Measurements from ENCODE around the gene RPS21. TPM values are rescaled to one million over a fixed set of nuclear protein-coding genes. Genes with fewer than 3 reads are reported as not detected.

RPS21 gene
- polyA plus RNA-seq, 3 donors from 2014 or later: 743 to 1,716 (median 1,008) TPM

DNA sequence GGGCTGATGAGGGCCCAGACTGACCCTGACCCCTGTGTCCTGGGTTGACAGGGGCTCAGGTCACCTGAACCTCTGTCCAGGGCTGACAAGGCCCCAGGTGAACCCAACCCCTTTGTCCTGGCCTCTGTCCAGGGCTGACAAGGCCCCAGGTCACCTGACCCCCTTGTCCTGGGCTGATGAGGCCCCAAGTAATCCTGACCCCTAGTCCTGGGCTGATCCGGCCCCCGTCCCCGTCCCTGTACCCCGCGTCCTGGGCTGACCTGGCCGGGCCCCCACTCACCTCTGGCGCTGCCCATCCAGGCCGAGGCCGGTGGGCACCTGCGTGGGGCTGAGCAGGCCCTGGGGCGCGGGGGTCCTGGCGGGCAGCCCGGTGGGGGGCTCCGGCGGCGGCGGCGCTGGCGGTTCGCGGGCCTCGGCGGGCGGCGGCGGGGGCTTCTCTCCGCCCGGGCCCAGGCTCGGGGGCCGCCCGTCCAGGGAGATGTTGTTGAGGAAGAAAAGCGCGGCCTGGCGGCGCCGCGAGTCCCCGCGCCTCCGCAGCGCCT lies 19.8 kb downstream of the RPS21 start:
- Mint-ChIP-seq H3K27me3 (ENCODE audit: low read depth in 3 of 3) (peaks cover 4 to 14% (median 6%) of the 10 kb centered on the region in 3 donors), H3K4me1 (peaks cover 19 to 38% of the 10 kb centered on the region in 2 donors), H3K36me3 (no peaks in the 10 kb centered on the region), H3K9me3 (no peaks in the 10 kb centered on the region), H3K27ac (peak overlapping the region in 2 of 6 donors; percentile 30 to 69), H3K4me3 (peak overlapping the region; percentile 64 to 81 (median 73))
- DNase-seq: peak in 1 of 3 donors; percentile 13

DNA sequence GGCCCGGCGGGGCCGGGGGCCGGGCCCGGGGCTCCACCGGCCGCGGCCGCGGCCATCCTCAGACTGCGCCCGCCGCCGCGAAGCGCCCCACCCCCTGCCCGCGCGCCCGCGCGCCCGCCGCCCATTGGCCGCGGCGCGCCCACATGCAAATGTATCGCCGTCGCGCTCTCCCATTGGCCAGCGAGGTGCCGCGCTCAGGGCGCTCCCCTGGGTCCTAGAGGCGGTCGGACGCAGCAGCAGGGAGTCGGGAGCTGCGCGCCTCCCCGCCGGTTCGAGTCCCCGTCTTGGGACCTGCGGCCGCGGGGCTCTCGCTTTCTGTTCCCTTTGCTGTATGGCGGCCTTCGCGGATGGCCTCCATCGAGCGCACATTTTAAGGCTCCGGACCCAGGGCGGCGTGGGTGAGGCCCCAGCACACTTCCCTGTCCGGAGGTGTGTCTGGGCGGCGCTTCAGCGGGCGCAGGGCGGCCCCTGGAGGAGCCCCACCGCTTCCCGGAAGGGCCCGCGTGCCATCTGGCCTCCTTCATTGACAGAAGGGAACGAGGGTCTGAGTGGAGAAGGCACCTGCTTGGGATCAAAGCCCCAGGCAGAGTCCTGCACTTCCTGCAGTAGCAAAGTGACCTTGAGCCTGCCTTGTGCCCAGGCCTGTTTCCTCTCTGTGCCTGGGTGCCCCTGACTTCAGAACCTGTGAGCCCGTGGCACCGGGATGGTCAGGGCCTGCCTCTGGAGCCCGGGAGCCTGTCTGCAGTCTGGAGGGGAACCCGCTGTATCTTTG lies 20.5 kb downstream of the RPS21 start, which contains the start of gene CABLES2:
TSS of gene CABLES2 (minus strand) at position 65 of the 772 bp plus-strand sequence. CDS start at position 56, 9 bp downstream.
- H3K4me1 Mint-ChIP-seq: peaks cover 19 to 38% of the 10 kb centered on the region in 2 donors
- H3K4me3 Mint-ChIP-seq: peak within 1 kb of the TSS; percentile 78 to 84 (median 79)
- H3K36me3 Mint-ChIP-seq: no peaks in the 10 kb centered on the region
- peak; percentile 92 to 93 (median 93) for DNase-seq
- peaks cover 4 to 14% (median 6%) of the 10 kb centered on the region in 3 donors for H3K27me3 Mint-ChIP-seq (ENCODE audit: low read depth in 3 of 3)
- H3K9me3 Mint-ChIP-seq: no peaks in the 10 kb centered on the region
- peak within 1 kb of the TSS; percentile 51 to 85 (median 76) for H3K27ac Mint-ChIP-seq

DNA sequence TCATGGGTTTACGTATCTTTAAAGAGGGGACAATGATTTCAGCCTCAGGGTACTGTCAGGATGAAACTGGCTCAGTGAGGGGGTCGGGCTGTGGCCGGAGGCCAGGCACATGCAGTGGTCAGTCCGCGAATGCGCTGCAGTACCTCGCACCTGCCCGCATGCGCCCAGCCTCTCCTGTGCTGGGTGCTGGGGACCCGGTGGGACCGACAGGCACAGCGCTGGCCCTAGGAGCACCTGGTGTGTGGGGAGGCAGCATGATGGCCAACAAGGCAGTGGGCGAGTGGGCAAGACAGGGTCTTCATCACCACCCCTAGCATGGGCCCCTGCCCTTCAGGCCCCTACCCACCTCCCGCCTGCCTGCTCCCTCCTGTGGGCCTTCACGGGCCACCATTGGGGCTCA lies 21.2 kb downstream of the RPS21 start:
- Mint-ChIP-seq H3K27me3 (ENCODE audit: low read depth in 3 of 3) (peaks cover 4 to 14% (median 6%) of the 10 kb centered on the region in 3 donors), H3K4me1 (peaks cover 19 to 37% of the 10 kb centered on the region in 2 donors), H3K9me3 (no peaks in the 10 kb centered on the region), H3K27ac (peak overlapping the region in 1 of 6 donors; percentile 61), H3K36me3 (no peaks in the 10 kb centered on the region), H3K4me3 (peak overlapping the region; percentile 78 to 84 (median 79))
- DNase-seq: no peak

DNA sequence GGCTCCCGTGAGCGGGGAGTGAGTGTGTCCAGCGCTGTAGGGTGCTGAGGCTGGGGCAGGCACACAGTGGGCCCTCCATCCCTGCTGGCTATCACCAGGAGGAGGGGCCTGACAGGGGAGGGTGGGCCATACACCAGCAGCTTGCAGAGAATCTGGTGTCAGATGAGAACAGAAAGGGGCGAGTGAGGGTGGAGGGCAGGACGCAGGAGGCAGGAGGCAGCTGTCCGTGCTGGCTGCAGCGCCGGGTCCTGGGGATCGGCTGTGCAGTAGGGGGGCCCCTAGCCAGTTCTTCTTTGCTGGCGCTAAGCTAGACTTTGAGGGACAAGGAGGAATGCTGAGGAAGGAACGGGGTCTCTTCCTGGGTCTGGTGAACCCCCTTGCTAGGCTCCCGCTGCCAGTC lies 21.7 kb downstream of the RPS21 start:
- Mint-ChIP-seq H3K9me3 (no peaks in the 10 kb centered on the region), H3K4me1 (peaks cover 19 to 34% of the 10 kb centered on the region in 2 donors), H3K27me3 (ENCODE audit: low read depth in 3 of 3) (peaks cover 2 to 14% (median 6%) of the 10 kb centered on the region in 3 donors), H3K27ac (no peak overlapping the region), H3K4me3 (no peak overlapping the region), H3K36me3 (no peaks in the 10 kb centered on the region)
- DNase-seq: no peak

DNA sequence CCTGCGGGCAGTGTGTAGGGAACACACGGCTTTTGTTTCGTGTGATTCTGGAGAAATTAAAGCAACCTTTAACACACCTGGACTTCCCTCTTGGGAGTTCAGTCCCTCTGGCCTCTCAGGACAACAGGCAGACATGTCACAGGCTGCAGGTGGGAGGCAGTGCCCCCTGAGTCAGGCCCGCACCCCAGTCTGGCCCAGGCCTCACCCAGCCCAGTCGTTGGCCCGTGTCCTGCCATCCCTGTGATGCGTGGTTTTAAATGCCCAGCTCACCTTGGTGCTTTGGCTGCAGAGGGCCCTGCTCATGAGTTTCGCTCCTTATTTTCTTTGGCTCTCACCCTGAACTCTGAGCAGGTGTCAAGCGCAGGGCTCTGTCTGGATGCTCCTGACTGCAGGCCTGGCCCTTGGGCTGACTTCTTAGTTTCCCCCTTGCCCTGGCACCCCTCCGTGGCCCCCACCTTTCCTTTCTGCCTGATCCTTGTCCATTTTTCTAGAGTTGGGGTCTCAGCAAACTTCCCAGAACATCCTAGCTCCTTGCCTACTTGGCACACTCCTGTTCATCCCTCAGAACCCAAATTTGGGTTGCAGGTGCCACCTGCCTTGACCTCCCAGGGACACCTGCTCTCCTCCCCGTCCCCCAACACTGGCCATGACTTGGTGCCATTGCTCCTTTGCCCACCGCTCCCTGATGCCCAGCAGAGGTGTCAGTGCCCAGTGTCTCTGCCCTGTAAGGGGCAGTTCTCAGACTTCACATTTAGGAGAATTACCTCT lies 22.4 kb downstream of the RPS21 start:
- DNase-seq: no peak
- Mint-ChIP-seq H3K27ac (no peak overlapping the region), H3K4me3 (peak overlapping the region; percentile 10 to 55 (median 35)), H3K27me3 (ENCODE audit: low read depth in 3 of 3) (peaks cover 2 to 14% (median 6%) of the 10 kb centered on the region in 3 donors), H3K4me1 (peaks cover 15 to 30% of the 10 kb centered on the region in 2 donors), H3K9me3 (no peaks in the 10 kb centered on the region), H3K36me3 (no peaks in the 10 kb centered on the region)

DNA sequence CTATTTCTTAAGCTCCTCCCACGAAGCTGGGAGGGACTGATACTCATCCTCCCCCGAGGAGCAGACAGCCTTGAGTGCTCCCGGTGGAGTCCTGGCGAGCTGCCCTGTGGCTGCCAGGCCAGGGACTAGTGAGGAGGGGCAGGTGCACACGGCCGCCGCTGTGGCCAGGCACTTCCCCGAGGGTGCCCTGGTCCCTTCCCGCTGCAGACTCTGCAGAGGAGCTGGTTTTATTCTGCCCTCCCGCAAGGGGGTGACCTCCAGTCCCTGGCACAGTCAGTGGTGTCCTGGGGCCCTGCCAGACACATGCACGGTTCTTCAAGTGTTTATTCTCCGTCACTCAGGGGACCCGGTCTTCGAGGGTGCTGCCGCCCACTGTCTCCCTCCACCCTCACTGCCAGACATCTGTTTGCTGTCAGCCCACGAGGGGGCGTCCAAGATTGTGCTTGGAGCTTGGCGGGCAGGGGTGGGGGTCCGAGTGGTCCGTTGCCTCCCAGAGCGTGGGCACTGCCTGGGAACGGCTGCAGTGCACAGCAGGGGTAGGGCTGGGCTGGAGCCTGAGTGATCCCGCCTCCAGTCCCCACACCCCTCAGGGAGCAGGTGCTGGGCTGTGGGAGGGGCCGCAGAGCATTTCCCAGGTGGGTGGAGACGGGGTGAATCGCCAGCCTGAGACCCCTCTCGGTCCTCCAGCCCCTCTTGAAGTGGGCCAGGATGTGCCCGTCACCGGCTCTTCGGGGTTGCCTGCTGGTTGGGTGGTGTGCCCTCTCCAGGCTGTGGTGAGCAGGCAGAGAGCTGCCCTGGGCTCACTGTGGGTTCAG lies 23.2 kb downstream of the RPS21 start:
- Mint-ChIP-seq H3K9me3 (no peaks in the 10 kb centered on the region), H3K27ac (peak overlapping the region in 1 of 6 donors; percentile 40)

DNA sequence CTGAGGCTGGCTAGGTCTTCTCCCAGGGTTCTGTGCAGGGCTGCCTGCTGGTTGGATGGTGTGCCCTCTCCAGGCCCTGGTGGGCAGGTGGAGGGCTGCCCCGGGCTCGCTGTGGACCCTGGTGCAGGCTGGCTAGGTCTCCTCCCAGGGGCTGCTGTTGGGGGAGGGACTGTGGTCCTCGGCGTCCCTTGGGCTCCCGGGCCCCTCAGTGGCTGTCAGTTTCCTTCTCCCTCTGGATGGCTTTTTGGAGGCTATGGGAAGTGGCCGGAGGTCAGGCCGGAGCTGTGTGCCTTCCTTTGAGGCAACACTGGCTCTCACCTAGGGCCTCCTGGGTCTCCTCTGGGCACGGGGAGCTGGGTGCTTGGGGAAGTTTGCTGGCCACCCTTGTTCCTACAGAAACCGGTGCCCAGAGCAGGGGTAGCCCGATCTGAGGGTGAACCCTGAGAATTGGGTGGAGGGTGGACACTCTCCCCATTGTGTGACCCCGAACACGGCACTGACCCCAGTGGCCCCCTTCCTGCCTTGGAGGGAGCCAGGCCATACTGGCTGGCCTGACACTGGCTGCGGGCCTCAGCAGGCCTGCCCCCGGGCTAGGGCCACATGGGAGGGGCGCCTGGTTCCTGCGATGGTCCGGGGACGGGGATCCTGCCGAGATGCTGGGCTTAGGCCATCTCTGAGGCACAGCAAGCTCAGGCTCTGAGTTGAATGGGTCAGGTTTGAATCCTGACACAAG lies 24.0 kb downstream of the RPS21 start:
- Mint-ChIP-seq H3K9me3 (no peaks in the 10 kb centered on the region), H3K27me3 (ENCODE audit: low read depth in 3 of 3) (peaks cover 2 to 11% (median 4%) of the 10 kb centered on the region in 3 donors), H3K27ac (no peak overlapping the region), H3K4me3 (no peak overlapping the region), H3K36me3 (no peaks in the 10 kb centered on the region), H3K4me1 (peaks cover 4 to 19% of the 10 kb centered on the region in 2 donors)
- no peak for DNase-seq

More for the DNA sequence above, 23.2 kb downstream of the RPS21 start:
- no peak overlapping the region for H3K4me3 Mint-ChIP-seq
- DNase-seq: peak; percentile 12 to 15 (median 14)
- peaks cover 2 to 14% (median 6%) of the 10 kb centered on the region in 3 donors for H3K27me3 Mint-ChIP-seq (ENCODE audit: low read depth in 3 of 3)
- H3K36me3 Mint-ChIP-seq: no peaks in the 10 kb centered on the region
- H3K4me1 Mint-ChIP-seq: peaks cover 12 to 27% of the 10 kb centered on the region in 2 donors

DNA sequence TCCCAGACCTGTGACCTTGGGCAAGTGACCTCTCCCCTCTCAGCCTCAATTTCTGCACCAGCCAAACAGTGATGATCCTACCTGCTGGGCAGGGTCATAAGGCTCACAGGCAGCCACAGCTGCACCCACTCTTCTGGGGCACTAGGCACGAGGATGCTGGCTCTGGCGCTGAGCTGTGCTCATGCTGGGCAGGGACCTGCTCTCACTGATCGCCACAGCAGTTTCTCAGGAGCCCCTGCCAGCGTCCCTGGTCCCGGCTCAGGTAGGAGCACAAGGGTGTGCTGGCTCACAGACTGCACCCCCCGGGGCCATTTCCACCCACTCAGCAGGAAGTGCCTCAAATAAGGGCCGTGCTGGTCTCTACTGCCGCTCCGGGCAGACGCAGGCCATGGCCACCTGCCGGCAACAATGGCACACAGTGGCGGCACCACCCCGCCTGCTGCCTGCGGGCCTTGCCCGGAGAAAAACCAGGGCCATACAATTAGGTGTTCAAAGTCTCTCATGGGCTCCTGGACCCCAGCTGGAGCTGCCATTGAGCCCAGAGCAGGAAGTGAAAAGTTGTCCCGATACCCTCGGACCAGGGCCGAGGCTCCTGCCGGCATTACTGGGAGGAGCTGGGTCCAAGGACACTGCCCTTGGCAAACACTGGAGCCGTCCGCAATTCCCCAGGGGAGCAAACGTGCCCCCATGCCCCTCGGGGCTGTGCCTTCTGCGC lies 24.7 kb downstream of the RPS21 start:
- peaks cover 0 to 4% (median 2%) of the 10 kb centered on the region in 3 donors for H3K27me3 Mint-ChIP-seq (ENCODE audit: low read depth in 3 of 3)
- no peaks in the 10 kb centered on the region for H3K36me3 Mint-ChIP-seq
- no peak overlapping the region for H3K27ac Mint-ChIP-seq
- peaks cover 0 to 12% of the 10 kb centered on the region in 2 donors for H3K4me1 Mint-ChIP-seq
- H3K4me3 Mint-ChIP-seq: no peak overlapping the region
- DNase-seq: no peak
- no peaks in the 10 kb centered on the region for H3K9me3 Mint-ChIP-seq

DNA sequence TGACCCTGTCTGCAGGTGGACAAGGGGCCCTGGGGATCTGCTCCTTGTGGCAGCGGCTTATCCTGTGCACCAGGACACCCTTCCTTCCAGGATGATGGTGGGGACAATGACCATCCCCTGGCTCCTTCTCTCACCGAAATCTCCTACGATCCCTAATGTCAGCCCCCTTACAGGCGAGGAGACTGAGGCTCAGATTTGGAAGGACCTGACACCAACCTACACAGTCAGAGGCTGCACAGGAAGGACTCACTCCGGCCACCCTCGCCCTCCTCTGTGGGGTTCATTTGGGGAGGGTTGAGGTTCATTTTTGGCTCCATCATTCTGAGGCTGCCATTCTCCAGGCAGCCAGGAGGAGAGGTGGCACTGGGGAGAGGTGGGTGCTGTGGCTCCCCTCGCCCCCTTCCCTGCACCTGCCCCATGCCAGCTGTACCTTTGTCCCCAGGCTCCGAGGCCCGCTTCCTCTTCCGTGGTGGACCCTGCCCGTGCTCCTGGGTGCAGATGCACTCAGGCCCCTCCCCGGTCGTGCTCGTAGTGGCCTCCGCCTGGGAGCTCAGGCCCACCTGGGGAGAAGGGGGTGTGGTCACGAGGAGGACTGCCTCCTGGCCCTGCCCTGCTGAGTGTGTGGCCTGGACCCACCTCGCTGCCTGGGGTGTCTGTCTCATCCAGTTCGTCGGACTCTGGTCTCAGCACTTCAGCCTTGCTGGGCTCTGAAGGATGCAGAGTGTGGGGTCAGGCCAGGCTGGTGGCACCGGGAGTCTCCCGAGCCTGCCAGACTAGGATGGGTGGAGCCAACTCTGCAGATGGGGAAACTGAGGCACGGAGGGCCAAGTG lies 25.5 kb downstream of the RPS21 start:
- Mint-ChIP-seq H3K9me3 (no peaks in the 10 kb centered on the region), H3K4me1 (peaks cover 0 to 12% of the 10 kb centered on the region in 2 donors), H3K36me3 (no peaks in the 10 kb centered on the region), H3K27ac (no peak overlapping the region), H3K27me3 (ENCODE audit: low read depth in 3 of 3) (peaks cover 0 to under 1% (median 0%) of the 10 kb centered on the region in 3 donors), H3K4me3 (no peak overlapping the region)
- no peak for DNase-seq

DNA sequence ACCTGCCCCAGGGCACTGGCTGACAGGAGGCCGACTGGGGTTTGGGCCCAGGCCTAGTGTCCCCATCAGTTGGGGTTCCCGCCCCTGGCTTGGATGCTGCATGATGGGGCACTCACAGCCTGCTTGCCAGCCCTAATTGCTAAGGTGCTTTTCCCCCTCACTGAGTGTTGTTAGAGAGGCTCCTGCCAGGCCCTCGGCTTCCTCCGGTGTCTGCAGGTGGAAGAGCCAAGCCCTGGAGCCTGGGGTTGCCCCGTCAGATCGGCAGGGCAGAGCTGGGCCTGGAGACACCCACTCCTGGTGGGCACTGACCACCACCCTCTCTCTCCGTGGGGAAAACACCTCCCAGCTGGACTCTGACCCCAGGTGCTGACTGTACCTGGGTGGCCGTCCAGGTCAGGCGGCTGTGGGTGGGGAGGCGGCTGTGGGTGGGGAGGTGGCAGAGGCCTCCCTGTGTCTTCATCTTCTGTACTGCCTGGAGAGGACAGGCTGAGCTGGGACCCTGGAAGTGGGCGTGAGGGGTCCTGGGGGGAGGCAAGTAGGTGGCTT lies 26.2 kb downstream of the RPS21 start:
- H3K4me1 Mint-ChIP-seq: peaks cover 0 to 8% of the 10 kb centered on the region in 2 donors
- no peaks in the 10 kb centered on the region for H3K36me3 Mint-ChIP-seq
- no peak for DNase-seq
- no peak overlapping the region for H3K27ac Mint-ChIP-seq
- no peak overlapping the region for H3K4me3 Mint-ChIP-seq
- no peaks in the 10 kb centered on the region for H3K27me3 Mint-ChIP-seq (ENCODE audit: low read depth in 3 of 3)
- no peaks in the 10 kb centered on the region for H3K9me3 Mint-ChIP-seq

DNA sequence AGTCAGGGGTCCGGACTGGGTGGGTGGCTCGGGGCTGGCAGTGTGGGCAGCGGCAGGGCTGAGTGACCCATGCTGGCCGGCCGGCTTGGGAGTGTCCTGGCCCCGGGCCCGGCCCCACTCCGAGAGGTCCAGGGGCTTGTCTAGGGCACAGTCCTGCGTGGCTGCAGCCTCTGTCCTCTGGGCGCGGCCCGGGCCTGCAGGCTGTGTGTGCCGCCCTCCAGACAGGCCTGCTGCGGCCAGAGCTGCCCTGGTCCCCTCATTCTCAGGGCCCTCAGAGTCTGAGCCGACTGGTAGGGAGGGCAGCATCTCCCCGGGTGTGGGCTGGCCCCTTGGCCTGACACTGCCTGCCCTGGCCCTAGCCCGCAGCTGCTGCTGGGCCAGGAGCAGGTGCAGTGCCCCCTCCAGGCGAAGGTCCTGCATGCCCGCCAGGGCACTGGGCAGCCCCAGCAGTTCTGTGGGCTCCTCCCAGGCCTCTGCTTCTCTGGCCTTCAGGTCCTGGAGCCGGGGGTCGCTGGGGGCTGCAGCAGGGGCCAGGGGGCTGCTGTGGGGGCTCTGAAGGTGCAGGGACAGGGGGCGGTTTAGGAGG lies 27.1 kb downstream of the RPS21 start:
- no peaks in the 10 kb centered on the region for H3K27me3 Mint-ChIP-seq (ENCODE audit: low read depth in 3 of 3)
- no peak overlapping the region for H3K27ac Mint-ChIP-seq
- no peaks in the 10 kb centered on the region for H3K36me3 Mint-ChIP-seq
- H3K4me1 Mint-ChIP-seq: peaks cover 0 to 8% of the 10 kb centered on the region in 2 donors
- H3K9me3 Mint-ChIP-seq: no peaks in the 10 kb centered on the region
- no peak overlapping the region for H3K4me3 Mint-ChIP-seq
- DNase-seq: no peak

Measured in immature natural killer cell (primary cell).